Esophagus (tissue), 2 donors: ENCODE results near the gene ARL6IP6. TPM values are rescaled to one million over a fixed set of nuclear protein-coding genes. Genes with fewer than 3 reads are reported as not detected.
"Not testable (repeated sequence)": the region's sequence is repeated elsewhere in the genome, so short reads cannot be mapped to it uniquely, and the experiment has no call there.

ENCODE experiments used
- H3K27ac ChIP-seq, 2 donors: one replicate each; pipeline ENCODE4 v1.5.1; 2013; ENCODE audit warnings: low read depth in 2 of 2, mild to moderate bottlenecking in 2 of 2, inconsistent platforms in 1 of 2, low read length in 1 of 2, moderate library complexity in 1 of 2
- H3K27me3 ChIP-seq, 2 donors: one replicate each; pipeline ENCODE4 v1.6.1; 2013; ENCODE audit warnings: low read length in 2 of 2, control low read depth in 1 of 2, mild to moderate bottlenecking in 1 of 2; ENCODE audit not compliant: insufficient read depth in 2 of 2, control insufficient read depth in 1 of 2
- H3K36me3 ChIP-seq, 2 donors: one replicate each; pipeline ENCODE4 v1.6.1; 2013; ENCODE audit warnings: low read length in 1 of 2; ENCODE audit not compliant: control insufficient read depth in 2 of 2, insufficient read depth in 2 of 2
- H3K4me1 ChIP-seq, 2 donors: one replicate each; pipeline ENCODE4 v1.6.1; 2013; ENCODE audit warnings: low read length in 1 of 2; ENCODE audit not compliant: control insufficient read depth in 2 of 2, insufficient read depth in 2 of 2
- H3K4me3 ChIP-seq, 2 donors: one replicate each; pipeline ENCODE4 v1.5.1; 2013; ENCODE audit warnings: low read length in 2 of 2, mild to moderate bottlenecking in 2 of 2, low read depth in 1 of 2, moderate library complexity in 1 of 2
- H3K9me3 ChIP-seq, 2 donors: one replicate each; pipeline ENCODE4 v1.6.1; 2013; ENCODE audit warnings: mild to moderate bottlenecking in 2 of 2, low read depth in 1 of 2, low read length in 1 of 2, moderate library complexity in 1 of 2; ENCODE audit not compliant: control insufficient read depth in 2 of 2, insufficient read depth in 1 of 2
- WGBS, 2 donors: extraction: QIAGEN DNeasy Blood & Tissue Kit; methylation state at CpG; one replicate each; pipeline ENCODE4 v1.1.7; 2013; 5-methylcytosine and 5-hydroxymethylcytosine counted together
- polyA plus RNA-seq, 2 donors: library from polyadenylated mRNA; stranded (reverse); fragments of 200-250 nt; gene quantifications; one replicate each; pipeline ENCODE4 v1.2.3, GENCODE V29; 2013
- donor health status: healthy with polysubstance abuse.
- donor health status: Bipolar disorder and iron deficiency.

The ARL6IP6 gene
- polyA plus RNA-seq, 2 donors, result 6.0 to 10.3 TPM

DNA sequence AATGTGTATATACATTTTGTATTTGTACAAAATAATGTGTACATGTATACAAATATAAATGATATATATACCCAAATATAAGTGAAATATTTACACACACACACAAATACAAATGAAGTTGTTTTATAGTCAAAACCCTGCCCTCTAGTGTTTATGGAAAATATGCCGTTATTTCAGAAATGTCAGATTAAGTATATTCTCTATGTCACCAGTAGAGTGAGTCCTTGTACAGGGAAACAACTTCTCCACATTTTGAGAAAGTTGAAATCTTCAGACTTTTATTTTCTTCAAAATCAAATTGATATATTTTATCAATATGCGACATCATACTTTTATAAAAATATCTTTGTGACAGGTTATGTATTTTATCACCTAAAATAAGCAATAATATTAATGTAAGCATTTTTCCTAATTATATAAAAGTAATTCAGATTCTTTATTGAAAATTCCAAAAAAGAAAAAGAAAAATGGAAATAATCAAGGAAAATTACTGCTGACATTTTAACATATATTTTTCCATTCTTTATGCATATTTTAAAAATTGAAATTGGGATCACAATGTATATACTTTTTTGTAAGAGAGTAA lies 22.4 kb downstream of the ARL6IP6 start:
- Histone ChIP-seq H3K27ac (no peak overlapping the region), H3K27me3 (no peaks in the 10 kb centered on the region), H3K9me3 (no peaks in the 10 kb centered on the region), H3K36me3 (no peaks in the 10 kb centered on the region), H3K4me1 (no peaks in the 10 kb centered on the region), H3K4me3 (no peak overlapping the region)
- 35 to 37% methylated on average over 2 of the region's 2 CpGs for WGBS, 2 donors

DNA sequence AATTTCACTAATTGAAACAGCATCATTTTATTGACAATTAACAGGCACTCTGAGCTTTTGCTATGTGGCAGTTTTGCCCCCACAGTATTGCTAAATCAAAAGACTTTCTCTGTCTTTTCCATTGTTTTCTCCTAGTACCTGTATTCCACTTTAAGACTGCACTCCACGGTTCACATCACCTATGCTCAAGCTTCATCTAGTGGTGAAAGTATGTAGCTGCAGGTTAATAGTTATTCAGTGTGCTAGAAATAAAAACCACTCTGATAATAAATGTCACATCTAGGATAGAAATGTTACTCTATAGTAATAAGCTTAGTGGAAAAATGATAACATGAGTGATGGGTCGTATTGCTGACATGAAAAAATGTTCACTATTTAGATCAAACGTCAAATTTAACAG lies 24.6 kb downstream of the ARL6IP6 start:
- Histone ChIP-seq H3K27me3 (no peaks in the 10 kb centered on the region), H3K36me3 (no peaks in the 10 kb centered on the region)
- WGBS, 2 donors, result 54% methylated on average over 3 of the region's 3 CpGs

GRCh38 chr2:152747751-152748150 lies 29.3 kb downstream of the ARL6IP6 start:
- not testable (repeated sequence) for H3K4me1 ChIP-seq, H3K27ac ChIP-seq, H3K4me3 ChIP-seq, H3K36me3 ChIP-seq, H3K9me3 ChIP-seq, H3K27me3 ChIP-seq
- 87% methylated on average over 4 of the region's 4 CpGs for WGBS, 2 donors

More for the DNA sequence above, 24.6 kb downstream of the ARL6IP6 start:
- Histone ChIP-seq H3K27ac (no peak overlapping the region), H3K4me1 (no peaks in the 10 kb centered on the region), H3K4me3 (no peak overlapping the region), H3K9me3 (no peaks in the 10 kb centered on the region)

GRCh38 chr2:152755029-152755428 lies 36.6 kb downstream of the ARL6IP6 start:
- Histone ChIP-seq H3K4me1 (no peaks in the 10 kb centered on the region), H3K36me3 (peaks cover 3 to 10% of the 10 kb centered on the region in 2 donors), H3K4me3 (no peak overlapping the region), H3K27me3 (no peaks in the 10 kb centered on the region), H3K9me3 (no peaks in the 10 kb centered on the region), H3K27ac (no peak overlapping the region)
- 86 to 91% methylated on average over 13 of the region's 13 CpGs for WGBS, 2 donors

DNA sequence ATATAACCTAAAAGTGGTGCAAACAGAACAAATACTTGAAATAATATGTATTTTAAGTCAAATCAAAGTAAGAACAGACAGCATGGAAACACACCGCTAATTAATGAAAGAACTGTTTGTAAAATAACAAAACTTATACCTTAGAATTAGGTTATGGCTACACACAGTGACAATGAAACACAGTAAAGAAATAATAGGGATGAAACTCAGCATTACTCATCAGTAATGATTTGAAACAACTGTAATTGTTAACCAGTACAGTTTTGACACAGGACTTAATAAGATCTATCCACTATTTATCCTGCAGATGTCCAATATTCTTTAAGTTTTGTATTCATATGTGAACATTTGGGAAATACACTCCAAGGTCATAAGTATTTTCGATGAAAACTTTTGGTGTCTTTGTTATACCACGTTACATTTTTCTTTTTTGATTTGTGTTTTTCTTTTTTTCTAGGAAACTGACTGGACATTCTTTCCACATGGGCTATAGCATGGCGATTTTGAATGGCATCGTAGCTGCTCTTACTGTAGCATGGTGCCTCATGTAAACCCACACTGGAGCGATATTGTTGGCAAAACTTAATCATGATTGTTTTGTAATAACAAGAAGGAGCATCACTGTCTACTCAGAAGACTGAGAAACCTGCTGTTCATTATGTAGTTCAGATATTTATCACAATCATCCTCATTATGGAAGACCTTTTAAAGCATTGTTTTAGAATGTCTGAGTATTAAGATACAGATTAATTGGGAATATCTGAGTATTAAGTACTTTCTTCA lies 41.1 kb downstream of the ARL6IP6 start:
- Histone ChIP-seq H3K4me1 (no peaks in the 10 kb centered on the region), H3K27ac (no peak overlapping the region), H3K27me3 (no peaks in the 10 kb centered on the region), H3K36me3 (peaks cover 3 to 5% of the 10 kb centered on the region in 2 donors), H3K4me3 (no peak overlapping the region), H3K9me3 (no peaks in the 10 kb centered on the region)
- 94% methylated on average over 6 of the region's 6 CpGs for WGBS, 2 donors

DNA sequence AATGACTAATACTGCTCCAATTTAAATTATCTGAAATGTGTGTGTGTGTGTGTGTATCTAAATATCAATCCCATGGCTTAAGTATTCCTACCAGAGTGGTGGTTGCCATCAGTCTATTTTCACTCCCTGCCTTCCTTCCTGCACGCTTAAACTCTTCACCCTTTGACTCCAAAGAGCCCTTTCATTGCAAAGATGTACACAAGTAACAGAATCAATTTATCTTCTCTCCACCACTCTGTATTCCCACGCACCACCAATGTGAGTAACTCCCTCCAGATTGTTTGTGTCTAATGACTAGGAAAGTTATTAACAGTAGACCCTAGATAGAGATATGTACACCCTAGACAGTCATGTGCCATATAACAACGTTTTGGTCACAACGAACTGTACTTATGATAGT lies 42.8 kb downstream of the ARL6IP6 start:
- peaks cover 0 to 2% of the 10 kb centered on the region in 2 donors for H3K36me3 ChIP-seq
- H3K4me1 ChIP-seq, result no peaks in the 10 kb centered on the region
- H3K27me3 ChIP-seq, result no peaks in the 10 kb centered on the region
- WGBS, 2 donors, result 72 to 80% methylated on average over 4 of the region's 4 CpGs
- no peak overlapping the region for H3K27ac ChIP-seq
- H3K9me3 ChIP-seq, result no peaks in the 10 kb centered on the region
- H3K4me3 ChIP-seq, result no peak overlapping the region

DNA sequence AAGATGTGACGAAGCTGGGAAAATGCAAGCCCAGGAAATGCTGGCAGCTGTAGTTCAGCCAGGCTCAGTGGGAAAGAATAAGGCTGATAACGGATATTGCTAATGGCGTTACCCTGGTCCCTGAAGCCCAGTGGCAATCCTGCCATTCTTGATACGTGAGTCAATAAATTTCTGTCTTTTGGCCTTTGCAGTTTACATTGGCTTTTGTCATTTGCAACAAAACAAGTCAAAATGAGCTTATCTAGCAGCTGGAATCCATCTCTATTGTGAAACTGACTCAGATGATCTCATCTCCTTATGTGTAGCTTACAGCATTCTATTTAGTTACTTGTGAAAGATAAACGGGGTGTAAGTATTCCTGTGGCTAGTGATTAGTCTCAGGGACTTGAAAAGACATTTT lies 43.8 kb downstream of the ARL6IP6 start:
- no peaks in the 10 kb centered on the region for H3K9me3 ChIP-seq
- H3K27me3 ChIP-seq, result no peaks in the 10 kb centered on the region
- H3K27ac ChIP-seq, result no peak overlapping the region
- 74 to 75% methylated on average over 5 of the region's 5 CpGs for WGBS, 2 donors
- no peaks in the 10 kb centered on the region for H3K4me1 ChIP-seq
- peaks cover 0 to 2% of the 10 kb centered on the region in 2 donors for H3K36me3 ChIP-seq
- H3K4me3 ChIP-seq, result no peak overlapping the region

DNA sequence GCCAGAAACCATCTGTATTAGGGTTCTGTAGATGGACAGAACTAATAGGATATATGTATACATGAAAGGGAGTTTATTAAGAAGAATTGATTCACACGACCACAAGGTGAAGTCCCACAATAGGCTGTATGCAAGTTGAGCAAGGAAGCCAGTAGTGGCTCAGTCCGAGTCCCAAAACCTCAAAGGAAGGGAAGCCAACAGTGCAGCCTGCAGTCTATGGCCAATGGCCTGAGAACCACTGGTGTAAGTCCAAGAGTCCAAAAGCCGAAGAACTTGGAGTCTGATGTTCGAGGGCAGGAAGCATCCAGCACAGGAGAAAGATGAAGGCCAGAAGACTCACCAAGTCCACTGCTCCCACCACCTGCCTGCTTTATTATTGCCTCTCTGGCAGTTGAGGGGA lies 44.8 kb downstream of the ARL6IP6 start:
- not testable (repeated sequence) for H3K9me3 ChIP-seq, H3K4me3 ChIP-seq, H3K36me3 ChIP-seq, H3K27ac ChIP-seq, H3K27me3 ChIP-seq, H3K4me1 ChIP-seq
- 88 to 94% methylated on average over 4 of the region's 4 CpGs for WGBS, 2 donors

DNA sequence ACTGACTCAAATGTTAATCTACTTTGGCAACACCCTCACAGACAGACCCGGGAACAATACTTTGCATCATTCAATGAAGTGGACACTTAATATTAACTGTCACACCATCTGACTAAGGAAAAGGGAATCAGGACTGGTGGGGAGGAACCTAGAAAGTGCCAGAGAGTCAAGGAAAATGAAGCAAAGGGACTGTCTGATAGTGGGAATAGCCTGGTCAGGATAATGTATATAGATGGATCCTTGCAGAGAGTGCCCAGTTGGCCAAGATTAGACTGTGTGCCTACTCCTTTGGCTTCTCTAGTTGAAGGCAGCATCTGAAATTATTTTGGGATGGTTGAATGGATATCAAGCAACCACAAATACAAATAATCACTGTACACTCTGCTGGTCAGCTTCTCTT lies 45.2 kb downstream of the ARL6IP6 start:
- peaks cover 0 to 2% of the 10 kb centered on the region in 2 donors for H3K36me3 ChIP-seq
- H3K9me3 ChIP-seq, result no peaks in the 10 kb centered on the region
- H3K27ac ChIP-seq, result no peak overlapping the region
- WGBS, 2 donors, result 82 to 91% methylated on average over 1 of the region's 1 CpG
- no peaks in the 10 kb centered on the region for H3K4me1 ChIP-seq
- no peaks in the 10 kb centered on the region for H3K27me3 ChIP-seq
- no peak overlapping the region for H3K4me3 ChIP-seq

DNA sequence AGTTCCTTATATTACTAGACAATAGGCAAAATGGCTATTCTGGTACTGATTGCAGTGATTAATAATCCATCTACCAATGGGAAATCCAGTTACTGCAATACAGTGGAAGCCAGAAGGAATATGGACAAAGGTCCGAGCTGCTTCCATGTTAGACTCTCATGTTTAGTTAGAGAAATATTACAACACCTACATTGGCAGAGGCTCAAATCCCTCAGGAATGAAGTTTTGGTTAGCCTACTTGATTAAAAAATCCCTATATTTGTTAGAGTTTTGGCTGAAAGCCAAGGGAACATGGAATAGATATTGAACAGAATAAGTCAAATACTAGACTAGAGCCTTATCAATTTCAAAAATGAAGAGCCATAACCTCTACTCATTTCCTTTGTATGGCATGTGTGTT lies 48.5 kb downstream of the ARL6IP6 start:
- Histone ChIP-seq H3K4me3 (no peak overlapping the region), H3K4me1 (no peaks in the 10 kb centered on the region), H3K27me3 (no peaks in the 10 kb centered on the region), H3K9me3 (no peaks in the 10 kb centered on the region), H3K36me3 (peaks cover 0 to 2% of the 10 kb centered on the region in 2 donors), H3K27ac (no peak overlapping the region)
- 59 to 68% methylated on average over 1 of the region's 1 CpG for WGBS, 2 donors
